Effector CD8-positive, alpha-beta T cell (primary cell): ENCODE measurements around the gene SCML2.
"Not testable (repeated sequence)": the region's sequence is repeated elsewhere in the genome, so short reads cannot be mapped to it uniquely, and the experiment has no call there.

Experiments
- DNase-seq: peaks from one replicate; lab custom pipeline; 2025; lab: John Stamatoyannopoulos, UW

Gene SCML2

GRCh38 chrX:18271725-18272124, 82.8 kb downstream of the SCML2 start:
- DNase-seq, result no peak

GRCh38 chrX:18271309-18271708, 83.2 kb downstream of the SCML2 start:
- no peak for DNase-seq

GRCh38 chrX:18255059-18255458, 99.4 kb downstream of the SCML2 start:
- no peak for DNase-seq

DNA sequence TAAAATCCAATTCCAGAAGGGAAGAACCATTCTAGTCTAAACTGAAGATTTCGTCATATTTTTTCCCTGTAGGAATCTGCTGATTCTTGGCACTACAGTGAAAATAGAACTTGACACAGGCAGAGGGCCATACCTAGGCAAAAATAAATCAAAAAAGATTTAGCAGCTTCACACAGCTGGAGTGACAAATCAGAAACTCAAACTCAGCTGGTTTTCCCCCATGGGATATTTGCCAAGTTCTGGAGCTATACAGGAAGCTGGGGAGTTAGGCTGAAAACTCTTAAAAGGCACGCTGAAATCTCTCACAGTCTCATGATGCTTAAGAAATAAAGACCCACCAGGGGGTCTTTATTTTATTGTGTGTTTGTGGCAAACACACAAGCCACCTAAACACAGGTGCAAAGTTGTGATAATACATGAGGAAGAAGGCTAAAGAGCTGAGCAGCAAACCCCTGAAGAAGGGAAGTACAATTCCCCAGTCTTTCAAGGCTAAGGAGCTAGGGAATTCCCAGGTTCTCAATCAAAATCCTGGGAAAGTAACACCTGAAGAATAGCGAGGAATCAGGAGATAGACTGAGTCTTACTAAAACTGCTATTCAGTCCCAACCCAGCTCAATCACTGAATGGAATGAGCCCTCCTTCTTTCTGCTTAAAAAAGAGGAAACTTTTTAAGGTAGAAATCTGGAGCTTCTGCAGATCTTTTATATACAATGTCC, 101.7 kb downstream of the SCML2 start:
- no peak for DNase-seq

- DNase-seq, result not testable (repeated sequence)
Observed at GRCh38 chrX:18229646-18230045, 124.8 kb downstream of the SCML2 start.

DNA sequence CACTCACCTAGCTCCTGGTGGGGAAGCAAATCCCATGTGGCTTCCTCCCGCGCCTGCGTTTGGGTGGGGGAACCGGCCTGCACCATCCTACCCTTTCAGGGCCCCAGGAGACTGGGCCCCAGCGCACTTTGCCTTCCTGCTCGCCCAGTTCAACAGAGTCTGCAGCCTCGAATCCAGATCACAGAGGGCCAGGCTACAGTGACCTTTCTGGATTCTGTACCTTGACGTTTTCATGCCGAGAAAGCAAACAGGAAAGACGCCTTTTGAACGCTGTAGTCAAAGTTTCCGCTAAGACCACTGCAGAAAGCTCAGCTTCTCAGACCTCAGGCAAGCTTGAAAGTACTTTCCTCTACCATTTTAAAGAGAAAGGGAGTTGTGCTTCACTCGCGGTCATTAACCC, 126.4 kb downstream of the SCML2 start:
- no peak for DNase-seq

GRCh38 chrX:18227458-18227857, 127.0 kb downstream of the SCML2 start:
- DNase-seq, result no peak

DNA sequence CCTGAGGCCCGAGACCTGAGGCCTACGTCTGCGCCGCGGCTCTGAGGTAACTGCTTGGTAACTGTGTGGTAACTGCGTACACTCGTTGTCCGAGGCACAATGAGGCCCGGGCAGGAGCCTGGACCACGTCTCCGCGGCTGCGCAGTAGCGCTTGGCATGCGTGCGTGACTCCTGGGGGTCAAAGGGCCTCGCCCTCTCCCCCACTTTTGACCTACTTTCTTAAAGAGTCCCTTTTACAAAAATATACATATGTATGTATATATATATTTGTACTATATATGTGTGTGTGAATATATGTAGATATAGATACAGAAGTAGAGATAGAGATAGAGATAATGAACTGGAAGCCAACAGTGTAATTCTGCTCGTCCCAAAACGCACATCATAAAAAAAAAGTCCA, 133.7 kb downstream of the SCML2 start, which contains the start of gene BEND2:
TSS of gene BEND2 (minus strand) at position 101 of the 400 bp plus-strand sequence. CDS start 136 bp downstream, outside the sequence.
- no peak for DNase-seq

DNA sequence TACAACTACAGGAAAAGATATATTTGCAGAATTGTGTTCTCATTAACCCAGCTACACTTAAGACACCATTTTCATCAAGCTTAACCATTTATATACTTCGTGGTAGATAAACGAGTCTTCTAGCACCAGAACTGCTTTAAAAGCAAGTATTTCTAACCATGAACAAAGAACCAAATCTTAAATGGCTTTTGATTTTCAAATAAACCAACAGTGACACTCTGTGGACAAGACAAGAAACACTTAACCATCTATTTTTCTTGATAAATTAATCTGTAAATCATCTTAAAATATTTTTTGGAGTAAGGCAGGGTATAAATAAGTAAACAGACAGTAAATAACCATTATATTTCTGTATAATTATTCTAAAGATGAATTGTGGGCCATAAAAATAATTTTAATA, 144.0 kb downstream of the SCML2 start:
- DNase-seq, result no peak

GRCh38 chrX:18206657-18207056, 147.8 kb downstream of the SCML2 start:
- DNase-seq, result no peak

DNA sequence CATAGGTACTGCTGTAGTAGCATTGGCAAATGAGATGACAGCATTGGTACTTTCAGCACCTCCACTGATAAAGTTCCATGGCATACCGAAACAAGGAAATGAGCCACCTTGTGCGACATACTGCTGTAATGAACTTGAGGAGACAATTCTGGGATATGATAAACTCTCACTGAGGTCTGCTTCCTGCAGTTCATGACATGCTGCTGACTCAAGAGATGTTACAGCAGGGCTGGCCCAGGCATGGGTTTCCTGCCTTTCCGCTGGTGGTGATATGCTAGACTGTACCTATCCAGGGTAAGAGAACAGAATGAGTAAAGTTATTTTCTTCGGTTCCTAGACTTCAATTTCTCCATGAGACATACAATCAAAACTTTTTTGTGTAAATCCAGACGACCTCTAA, 150.9 kb downstream of the SCML2 start:
- DNase-seq, result no peak

DNA sequence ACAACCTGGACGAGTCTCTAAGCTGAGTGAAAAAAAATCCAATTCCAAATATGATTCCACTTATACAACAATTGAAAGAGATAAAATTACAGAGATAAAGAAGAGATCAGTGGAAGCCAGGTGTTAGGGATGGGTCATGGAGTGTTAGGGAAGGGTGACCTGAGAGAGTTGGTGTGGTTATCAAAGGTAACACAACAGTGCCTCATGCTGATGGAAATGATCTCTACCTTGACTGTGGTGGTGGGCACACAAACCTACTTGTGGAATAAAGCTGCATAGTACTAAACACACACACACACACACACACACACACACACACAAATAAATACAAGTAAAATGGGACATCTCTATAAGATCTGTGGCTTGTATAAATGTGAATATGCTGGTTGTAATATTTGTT, 159.8 kb downstream of the SCML2 start:
- no peak for DNase-seq
